H1 (cell line): Measurements from ENCODE around the gene VSTM2B. TPM values are rescaled to one million over a fixed set of nuclear protein-coding genes. Genes with fewer than 3 reads are reported as not detected.

Source experiments
- CTCF ChIA-PET: fragments of 300-600 bp; sonication (Branson Sonifier 250); formaldehyde crosslinking; loops from one replicate; lab custom pipeline; 2021; ENCODE audit not compliant: partially characterized antibody; lab: Charles Lee
- POLR2A ChIA-PET: fragments of 300-600 bp; sonication (Branson Sonifier 250); formaldehyde crosslinking; loops from one replicate; lab custom pipeline; 2021; ENCODE audit warnings: inconsistent platforms; ENCODE audit not compliant: partially characterized antibody; lab: Charles Lee
- DNase-seq, 2 experiments: peaks; one replicate each; pipeline versions ENCODE4 v3.0.0 to v3.0.0-alpha.2; 2010 to 2022; ENCODE audit warnings: low spot score in 2 of 2, low read depth in 1 of 2, mixed read lengths in 1 of 2
- FAIRE-seq: peaks from 2 replicates; lab custom pipeline; 2011; peaks lifted over from hg19 to GRCh38; lab: Jason Lieb, UNC
- H2AFZ ChIP-seq: 2 replicates; pipeline ENCODE4 v1.8.1; 2012; ENCODE audit warnings: low read length, inconsistent platforms
- H2AK5ac ChIP-seq: 2 replicates; pipeline ENCODE4 v1.6.1; 2013; ENCODE audit warnings: low read depth, low read length
- H2BK120ac ChIP-seq: replicated peaks from 2 replicates; pipeline ENCODE3; 2013; ENCODE audit warnings: low read depth, low read length, inconsistent platforms
- H2BK12ac ChIP-seq: 2 replicates; pipeline ENCODE4 v1.6.1; 2013; ENCODE audit warnings: low read depth, low read length
- H2BK15ac ChIP-seq: 2 replicates; pipeline ENCODE4 v1.6.1; 2013; ENCODE audit warnings: low read length
- H2BK20ac ChIP-seq: 2 replicates; pipeline ENCODE4 v1.6.1; 2013; ENCODE audit warnings: low read length
- H2BK5ac ChIP-seq: 2 replicates; pipeline ENCODE4 v1.6.1; 2013; ENCODE audit warnings: low read depth, low read length
- H3K14ac ChIP-seq: 2 replicates; pipeline ENCODE4 v1.6.1; 2013; ENCODE audit warnings: inconsistent platforms; ENCODE audit not compliant: insufficient read length
- H3K18ac ChIP-seq: 2 replicates; pipeline ENCODE4 v1.6.1; 2013; ENCODE audit warnings: low read length; ENCODE audit errors: extremely low read depth
- H3K23ac ChIP-seq: 2 replicates; pipeline ENCODE4 v1.6.1; 2013; ENCODE audit warnings: inconsistent platforms; ENCODE audit not compliant: insufficient read length
- H3K23me2 ChIP-seq: 2 replicates; pipeline ENCODE4 v1.6.1; 2013; ENCODE audit warnings: low read depth, low read length
- H3K27ac ChIP-seq: 2 replicates; pipeline ENCODE4 v1.6.1; 2011; ENCODE audit warnings: low read depth, low read length, inconsistent platforms
- H3K27me3 ChIP-seq, 4 experiments: replicated peaks in 1 of 4; 1 replicate in 1 of 4; 2 replicates in 3 of 4; pipeline versions ENCODE4 v1.6.1 to v1.8.1; 2011 to 2013; ENCODE audit warnings: low read length in 3 of 4, mild to moderate bottlenecking in 3 of 4, inconsistent platforms in 2 of 4, mixed read lengths in 2 of 4, moderate library complexity in 1 of 4; ENCODE audit not compliant: control insufficient read depth in 3 of 4, insufficient read depth in 3 of 4; ENCODE audit errors: extremely low read depth in 1 of 4
- H3K36me3 ChIP-seq, 4 experiments: 2 replicates each; pipeline versions ENCODE4 v1.6.1 to v1.8.1; 2011 to 2013; ENCODE audit warnings: mild to moderate bottlenecking in 4 of 4, low read length in 3 of 4, moderate library complexity in 2 of 4, control low read depth in 1 of 4, inconsistent platforms in 1 of 4; ENCODE audit not compliant: insufficient read depth in 4 of 4, control insufficient read depth in 2 of 4
- H3K4ac ChIP-seq: replicated peaks from 2 replicates; pipeline ENCODE3; 2013; ENCODE audit warnings: low read length, low read depth, mixed read lengths, inconsistent platforms; ENCODE audit not compliant: insufficient read length
- H3K4me1 ChIP-seq, 4 experiments: replicated peaks in 1 of 4; 1 replicate in 1 of 4; 2 replicates in 3 of 4; pipeline versions ENCODE4 v1.6.1 to v1.8.1; 2011 to 2013; ENCODE audit warnings: low read length in 3 of 4, inconsistent platforms in 2 of 4, mixed read lengths in 1 of 4; ENCODE audit not compliant: insufficient read depth in 4 of 4, control insufficient read depth in 3 of 4
- H3K4me2 ChIP-seq, 2 experiments: 2 replicates each; pipeline versions ENCODE4 v1.6.1 to v1.8.1; 2011 to 2013; ENCODE audit warnings: low read depth in 2 of 2, low read length in 2 of 2, control low read depth in 1 of 2, inconsistent platforms in 1 of 2, mild to moderate bottlenecking in 1 of 2; ENCODE audit not compliant: insufficient read depth in 1 of 2
- H3K4me3 ChIP-seq, 4 experiments: fragments of 200-600, 300-600 bp in 1 of 4; sonication (generic), shearing (Covaris generic), sonication (Bioruptor Twin) in 1 of 4; 2 replicates each; pipeline versions ENCODE4 v1.5.1 to v1.8.1; 2011 to 2016; ENCODE audit warnings: low read length in 4 of 4, low read depth in 3 of 4, control low read depth in 2 of 4, inconsistent platforms in 2 of 4, mild to moderate bottlenecking in 2 of 4, mixed read lengths in 1 of 4, moderate library complexity in 1 of 4; ENCODE audit not compliant: insufficient read depth in 2 of 4; ENCODE audit errors: extremely low read depth in 1 of 4
- H3K56ac ChIP-seq: replicated peaks from 2 replicates; pipeline ENCODE3; 2013; ENCODE audit warnings: low read depth, mild to moderate bottlenecking, mixed read lengths, low read length, inconsistent platforms; ENCODE audit not compliant: insufficient read length
- H3K79me1 ChIP-seq: 2 replicates; pipeline ENCODE4 v1.6.1; 2013; ENCODE audit warnings: low read depth, low read length, control low read depth
- H3K79me2 ChIP-seq, 2 experiments: 2 replicates each; pipeline versions ENCODE4 v1.6.1 to v1.8.1; 2012 to 2013; ENCODE audit warnings: low read length in 2 of 2, mild to moderate bottlenecking in 2 of 2, inconsistent platforms in 1 of 2; ENCODE audit not compliant: insufficient read depth in 2 of 2, control insufficient read depth in 1 of 2
- H3K9ac ChIP-seq, 4 experiments: replicated peaks in 1 of 4; 1 replicate in 1 of 4; 2 replicates in 3 of 4; pipeline versions ENCODE4 v1.6.1 to v1.8.1; 2011 to 2013; ENCODE audit warnings: low read depth in 3 of 4, low read length in 3 of 4, control low read depth in 2 of 4, mild to moderate bottlenecking in 2 of 4, moderate library complexity in 2 of 4, inconsistent platforms in 1 of 4; ENCODE audit errors: extremely low read depth in 1 of 4
- H3K9me3 ChIP-seq, 2 experiments: 2 replicates each; pipeline versions ENCODE4 v1.6.1 to v1.8.1; 2012 to 2013; ENCODE audit warnings: mild to moderate bottlenecking in 2 of 2, moderate library complexity in 2 of 2, control low read depth in 1 of 2, inconsistent platforms in 1 of 2, low read depth in 1 of 2, low read length in 1 of 2, mixed read lengths in 1 of 2; ENCODE audit not compliant: insufficient read depth in 2 of 2
- H4K20me1 ChIP-seq, 2 experiments: replicated peaks in 1 of 2; 2 replicates each; pipeline versions ENCODE3 to v1.8.1; 2011 to 2013; ENCODE audit warnings: inconsistent platforms in 2 of 2, low read length in 2 of 2, mild to moderate bottlenecking in 1 of 2; ENCODE audit not compliant: insufficient read depth in 2 of 2, control insufficient read depth in 1 of 2
- H4K5ac ChIP-seq: 2 replicates; pipeline ENCODE4 v1.6.1; 2013; ENCODE audit warnings: low read length, low read depth, mixed read lengths, inconsistent platforms; ENCODE audit not compliant: insufficient read length
- H4K8ac ChIP-seq: 2 replicates; pipeline ENCODE4 v1.8.0; 2013; ENCODE audit warnings: mild to moderate bottlenecking, moderate library complexity, low read length, inconsistent platforms; ENCODE audit not compliant: insufficient read depth; ENCODE audit errors: extremely low read depth
- H4K91ac ChIP-seq: replicated peaks from 2 replicates; pipeline ENCODE3; 2013; ENCODE audit warnings: low read length, mixed read lengths, inconsistent platforms; ENCODE audit not compliant: insufficient read length
- ASH2L ChIP-seq: fragments of 200-600, 300-600 bp; sonication (generic); IDR thresholded peaks from one replicate; pipeline ENCODE4 v1.7.1; 2017; ENCODE audit warnings: low read length
- CREB1 ChIP-seq: IDR thresholded peaks from 2 replicates; pipeline ENCODE4 v1.6.1; 2012; ENCODE audit warnings: inconsistent platforms
- FOSL1 ChIP-seq: IDR thresholded peaks from 2 replicates; pipeline ENCODE4 v1.6.1; 2011; ENCODE audit warnings: mild to moderate bottlenecking, low read depth, low read length, moderate library complexity; ENCODE audit not compliant: insufficient read depth
- KDM5A ChIP-seq: fragments of 200-600 bp; IDR thresholded peaks from 2 replicates; pipeline ENCODE4 v1.7.1; 2012; ENCODE audit warnings: mild to moderate bottlenecking, low read length, inconsistent platforms, mixed read lengths
- NANOG ChIP-seq: IDR thresholded peaks from 2 replicates; pipeline ENCODE4 v1.6.1; 2011; ENCODE audit warnings: low read length, low read depth, mild to moderate bottlenecking, inconsistent platforms; ENCODE audit not compliant: insufficient read depth, poor library complexity, severe bottlenecking
- RAD21 ChIP-seq, 2 experiments: IDR thresholded peaks in 1 of 2; conservative IDR thresholded peaks in 1 of 2; 2 replicates each; pipeline ENCODE4 v1.6.1; 2011; ENCODE audit warnings: low read depth in 2 of 2, low read length in 2 of 2, improper control_type of control experiment in 1 of 2, inconsistent platforms in 1 of 2, mild to moderate bottlenecking in 1 of 2, moderate library complexity in 1 of 2
- SIX5 ChIP-seq: IDR thresholded peaks from 2 replicates; pipeline ENCODE4 v1.6.1; 2011; ENCODE audit warnings: mild to moderate bottlenecking, low read depth, low read length
- SUZ12 ChIP-seq: fragments of 200-600 bp; sonication (generic); IDR thresholded peaks from 2 replicates; pipeline ENCODE4 v1.6.1; 2012; ENCODE audit warnings: mild to moderate bottlenecking, inconsistent platforms, low read length, moderate library complexity, mixed read lengths
- TEAD4 ChIP-seq: IDR thresholded peaks from 2 replicates; pipeline ENCODE4 v1.6.1; 2012; ENCODE audit warnings: low read depth, low read length, inconsistent platforms, mixed read lengths
- WGBS, 2 experiments: shearing (Covaris generic) in 1 of 2; methylation state at CpG; one replicate each; pipeline versions ENCODE4 v1.1.6 to v1.1.7; 2013 to 2015; ENCODE audit warnings: low lambda C conversion rate in 2 of 2, mixed read lengths in 2 of 2, inconsistent platforms in 1 of 2, low coverage in 1 of 2, missing lambda C conversion rate in 1 of 2; ENCODE audit not compliant: insufficient replicate concordance in 2 of 2, insufficient coverage in 1 of 2, insufficient read length in 1 of 2; ENCODE audit errors: extremely low coverage in 1 of 2, missing lambda C conversion rate in 1 of 2; 5-methylcytosine and 5-hydroxymethylcytosine counted together
- polyA plus RNA-seq, 7 experiments: library from polyadenylated mRNA; depleted of rRNA in 3 of 7; stranded (reverse) in 5 of 7; unstranded in 2 of 7; fragments of >200 nt in 5 of 7; fragments of 200-250 nt in 2 of 7; gene quantifications; 1 replicate in 5 of 7; 2 replicates in 1 of 7; 4 replicates in 1 of 7; pipeline versions ENCODE4 v1.2.1 to v1.2.3, GENCODE V29; 2011 to 2013; ENCODE audit warnings: missing spikeins in 2 of 7, mixed read lengths in 2 of 7
- total RNA-seq: library from RNA; stranded (reverse); fragmentation: NEBNext Ultra II Directional; extraction: Animal tissue kit (Norgen Biotek cat#: 25700); gene quantifications from 2 replicates; pipeline ENCODE4 v1.2.1, GENCODE V29; 2021
- TF ChIP-seq, protein P1 (sequence below): IDR thresholded peaks from 2 replicates; pipeline ENCODE4 v1.6.1; 2011; ENCODE audit warnings: low read length, improper control_type of control experiment

VSTM2B gene
- total and polyA plus RNA-seq, 2 of the 8 experiments (the other 6 are each of a cell fraction or from before 2014, with no cell fraction given): 0.82 to 1.5 TPM

GRCh38 chr19:29519146-29519545 is 6.6 kb upstream of the VSTM2B start:
- Histone ChIP-seq H3K4ac (no peak overlapping the region), H3K23ac (no peak overlapping the region), H3K18ac (no peak overlapping the region), H3K14ac (no peak overlapping the region), H3K79me1 (no peaks in the 10 kb centered on the region), H3K23me2 (peaks cover 2% of the 10 kb centered on the region; the same call in 1 of the 2 replicates), H3K36me3 (no peaks in the 10 kb centered on the region), H3K27ac (no peak overlapping the region), H2BK15ac (no peak overlapping the region), H3K4me1 (peaks cover 0 to 3% (median 1%) of the 10 kb centered on the region in 4 experiments; a peak in 2 of 7 replicates), H2BK20ac (no peak overlapping the region), H2BK5ac (no peak overlapping the region), H4K91ac (no peak overlapping the region), H3K56ac (no peak overlapping the region), H4K8ac (no peak overlapping the region), H2AFZ (no peak overlapping the region), H3K9me3 (no peaks in the 10 kb centered on the region), H3K27me3 (peaks cover 5 to 15% (median 14%) of the 10 kb centered on the region in 4 experiments), H2BK12ac (no peak overlapping the region), H2BK120ac (no peak overlapping the region), H3K9ac (no peak overlapping the region), H2AK5ac (no peak overlapping the region), H4K20me1 (no peaks in the 10 kb centered on the region), H3K79me2 (no peaks in the 10 kb centered on the region), H4K5ac (no peak overlapping the region), H3K4me3 (no peak overlapping the region), H3K4me2 (no peak overlapping the region)
- CTCF ChIA-PET: interaction anchor here (1.0 to 1.4 kb wide), 2 partner anchors 9 to 40 kb away, joined by 3 to 4 read pairs; no protein-coding TSS in a partner anchor
- DNase-seq (no peak), FAIRE-seq (no peak)
- WGBS, 2 experiments: 74% methylated on average over 5 of the region's 5 CpGs; no CpG with 5 or more reads in 1 of the 2 experiments
- POLR2A ChIA-PET: interaction anchor here (0.9 kb wide), 1 partner anchor 230 kb away, joined by 3 read pairs; no protein-coding TSS in a partner anchor
- TF ChIP-seq TEAD4 (no peak), RAD21 (IDR thresholded peaks at IDR 0.05 in 1 of 2, conservative IDR thresholded peaks at IDR 0.05 in 1 of 2; ENCODE audit: low read depth in 2 of 2, low read length in 2 of 2) (no peak), SIX5 (no peak), CREB1 (no peak), NANOG (no peak), KDM5A (no peak), ASH2L (no peak), SUZ12 (no peak), FOSL1 (no peak)
- TF ChIP-seq, protein P1, sequence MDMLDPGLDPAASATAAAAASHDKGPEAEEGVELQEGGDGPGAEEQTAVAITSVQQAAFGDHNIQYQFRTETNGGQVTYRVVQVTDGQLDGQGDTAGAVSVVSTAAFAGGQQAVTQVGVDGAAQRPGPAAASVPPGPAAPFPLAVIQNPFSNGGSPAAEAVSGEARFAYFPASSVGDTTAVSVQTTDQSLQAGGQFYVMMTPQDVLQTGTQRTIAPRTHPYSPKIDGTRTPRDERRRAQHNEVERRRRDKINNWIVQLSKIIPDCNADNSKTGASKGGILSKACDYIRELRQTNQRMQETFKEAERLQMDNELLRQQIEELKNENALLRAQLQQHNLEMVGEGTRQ: no peak
